B cell (primary cell): ENCODE data around the gene DDX21.

ENCODE experiments used
- CTCF ChIP-seq: fragments of 200-600 bp; IDR thresholded peaks from one replicate; pipeline ENCODE4 v1.8.0; 2022; ENCODE audit warnings: antibody characterized with exemption, mild to moderate bottlenecking
- EZH2 ChIP-seq: IDR thresholded peaks from 2 replicates; pipeline ENCODE4 v1.6.1; 2012; ENCODE audit warnings: borderline replicate concordance, low read depth, mild to moderate bottlenecking, moderate library complexity, low read length; ENCODE audit not compliant: insufficient read depth, poor library complexity, severe bottlenecking

DNA sequence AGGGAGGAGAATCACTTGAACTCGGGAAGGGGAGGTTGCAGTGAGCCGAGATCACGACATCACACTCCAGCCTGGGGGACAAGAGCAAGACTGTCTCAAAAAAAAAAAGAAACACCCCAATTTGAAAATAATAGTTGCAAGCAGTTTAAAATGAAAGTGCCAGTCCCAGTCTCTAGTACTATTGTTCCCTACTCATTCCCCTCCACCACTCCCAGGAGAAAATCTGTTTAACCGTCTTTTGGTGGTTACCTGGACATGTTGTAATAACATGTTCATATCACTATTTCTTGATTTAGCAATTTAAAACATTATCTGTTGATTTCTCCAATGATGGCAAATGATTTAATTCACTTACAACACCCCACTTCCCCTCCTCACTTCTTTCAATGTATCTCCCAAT lies 77.3 kb downstream of the DDX21 start:
- no peak for TF ChIP-seq CTCF
- TF ChIP-seq EZH2: no peak
